SK-N-SH treated with all-trans-retinoic acid at 6 μM for 48 hours (cell line): Measurements from ENCODE around the gene RDH5.

Experiments
- OSR1 ChIP-seq: fragments of 250-450 bp; sonication (Bioruptor Pico); IDR thresholded peaks from 2 replicates; pipeline ENCODE4 v1.8.0; 2022; ENCODE audit warnings: moderate library complexity, mild to moderate bottlenecking, inconsistent platforms
- RARB ChIP-seq: fragments of 250-450 bp; sonication (Bioruptor Pico); IDR thresholded peaks from 2 replicates; pipeline ENCODE4 v1.8.0; 2021; ENCODE audit warnings: mild to moderate bottlenecking, moderate library complexity
- ZC3H10 ChIP-seq: fragments of 250-450 bp; sonication (Bioruptor Pico); IDR thresholded peaks from 2 replicates; pipeline ENCODE4 v1.5.1; 2021; ENCODE audit warnings: mild to moderate bottlenecking, moderate library complexity
- ZNF8 ChIP-seq: fragments of 450-650 bp; formaldehyde crosslinking; IDR thresholded peaks from 2 replicates; pipeline ENCODE4 v1.5.0; 2020; ENCODE audit warnings: mild to moderate bottlenecking, moderate library complexity
- TF ChIP-seq, protein P1 (sequence below): fragments of 250-450 bp; sonication (Bioruptor Pico); IDR thresholded peaks from 2 replicates; pipeline ENCODE4 v1.8.0; 2020; ENCODE audit warnings: mild to moderate bottlenecking, moderate library complexity, borderline replicate concordance
- TF ChIP-seq, protein P2 (sequence below): fragments of 250-450 bp; sonication (Bioruptor Pico); IDR thresholded peaks from 2 replicates; pipeline ENCODE4 v1.8.0; 2021; ENCODE audit warnings: low read depth, mild to moderate bottlenecking, moderate library complexity, borderline replicate concordance

DNA sequence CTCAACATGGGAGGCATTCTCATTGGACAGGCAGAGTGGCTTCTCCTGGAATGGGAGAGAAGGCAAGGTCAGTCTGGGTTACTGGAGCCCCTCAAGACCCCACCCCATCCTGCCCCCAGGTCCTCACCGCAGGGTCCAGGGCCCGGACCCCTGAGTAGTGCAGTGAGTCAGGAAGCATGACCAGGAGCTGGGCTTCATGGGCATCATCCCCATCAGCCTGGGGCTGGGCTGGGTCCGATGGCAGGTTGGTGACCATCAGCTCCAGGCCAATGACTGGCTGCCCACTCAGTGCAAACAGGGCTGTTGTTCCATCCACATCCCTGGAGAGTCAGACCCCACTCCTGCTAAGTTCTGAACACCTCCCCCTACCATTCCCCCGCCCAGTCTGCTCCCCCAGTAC, 25.5 kb upstream of the RDH5 start:
- TF ChIP-seq, protein P1, sequence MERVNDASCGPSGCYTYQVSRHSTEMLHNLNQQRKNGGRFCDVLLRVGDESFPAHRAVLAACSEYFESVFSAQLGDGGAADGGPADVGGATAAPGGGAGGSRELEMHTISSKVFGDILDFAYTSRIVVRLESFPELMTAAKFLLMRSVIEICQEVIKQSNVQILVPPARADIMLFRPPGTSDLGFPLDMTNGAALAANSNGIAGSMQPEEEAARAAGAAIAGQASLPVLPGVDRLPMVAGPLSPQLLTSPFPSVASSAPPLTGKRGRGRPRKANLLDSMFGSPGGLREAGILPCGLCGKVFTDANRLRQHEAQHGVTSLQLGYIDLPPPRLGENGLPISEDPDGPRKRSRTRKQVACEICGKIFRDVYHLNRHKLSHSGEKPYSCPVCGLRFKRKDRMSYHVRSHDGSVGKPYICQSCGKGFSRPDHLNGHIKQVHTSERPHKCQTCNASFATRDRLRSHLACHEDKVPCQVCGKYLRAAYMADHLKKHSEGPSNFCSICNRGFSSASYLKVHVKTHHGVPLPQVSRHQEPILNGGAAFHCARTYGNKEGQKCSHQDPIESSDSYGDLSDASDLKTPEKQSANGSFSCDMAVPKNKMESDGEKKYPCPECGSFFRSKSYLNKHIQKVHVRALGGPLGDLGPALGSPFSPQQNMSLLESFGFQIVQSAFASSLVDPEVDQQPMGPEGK (CRISPR knock-in tag) = no peak
- TF ChIP-seq ZNF8 (CRISPR knock-in tag) (no peak), ZC3H10 (CRISPR knock-in tag) (no peak), OSR1 (CRISPR knock-in tag) (no peak), RARB (no peak)
- TF ChIP-seq, protein P2, sequence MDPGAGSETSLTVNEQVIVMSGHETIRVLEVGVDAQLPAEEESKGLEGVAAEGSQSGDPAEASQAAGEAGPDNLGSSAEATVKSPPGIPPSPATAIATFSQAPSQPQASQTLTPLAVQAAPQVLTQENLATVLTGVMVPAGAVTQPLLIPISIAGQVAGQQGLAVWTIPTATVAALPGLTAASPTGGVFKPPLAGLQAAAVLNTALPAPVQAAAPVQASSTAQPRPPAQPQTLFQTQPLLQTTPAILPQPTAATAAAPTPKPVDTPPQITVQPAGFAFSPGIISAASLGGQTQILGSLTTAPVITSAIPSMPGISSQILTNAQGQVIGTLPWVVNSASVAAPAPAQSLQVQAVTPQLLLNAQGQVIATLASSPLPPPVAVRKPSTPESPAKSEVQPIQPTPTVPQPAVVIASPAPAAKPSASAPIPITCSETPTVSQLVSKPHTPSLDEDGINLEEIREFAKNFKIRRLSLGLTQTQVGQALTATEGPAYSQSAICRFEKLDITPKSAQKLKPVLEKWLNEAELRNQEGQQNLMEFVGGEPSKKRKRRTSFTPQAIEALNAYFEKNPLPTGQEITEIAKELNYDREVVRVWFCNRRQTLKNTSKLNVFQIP (CRISPR knock-in tag) = no peak
